Activated CD4-positive, alpha-beta T cell treated with anti-CD3 and anti-CD28 coated beads, Interleukin-2, amount 50 U/mL, for 4 hours (primary cell): Measurements from ENCODE around the gene ANKRD12.
A peak's percentile ranks its signal among the peaks of the same experiment; 100 is the strongest.

Experiments
- DNase-seq, 2 experiments: peaks; one replicate each; pipeline ENCODE4 v3.0.0-alpha.2; 2020

The ANKRD12 gene

GRCh38 chr18:9296233-9297006, 159.8 kb downstream of the ANKRD12 start:
- DNase-seq, result no peak

- DNase-seq, result no peak
Observed at GRCh38 chr18:9297007-9297393, 160.4 kb downstream of the ANKRD12 start.

GRCh38 chr18:9304388-9305070, 167.9 kb downstream of the ANKRD12 start:
- no peak for DNase-seq

- no peak for DNase-seq
Observed at GRCh38 chr18:9319333-9319732, 182.8 kb downstream of the ANKRD12 start.

- DNase-seq, result no peak
Observed at GRCh38 chr18:9321017-9321452, 184.5 kb downstream of the ANKRD12 start.

- DNase-seq, result no peak
Observed at GRCh38 chr18:9321736-9322135, 185.2 kb downstream of the ANKRD12 start.

GRCh38 chr18:9322744-9323143, 186.2 kb downstream of the ANKRD12 start:
- DNase-seq, result no peak

- no peak for DNase-seq
Observed at GRCh38 chr18:9323750-9324445, 187.3 kb downstream of the ANKRD12 start.

- DNase-seq, result no peak
Observed at GRCh38 chr18:9325716-9326115, 189.1 kb downstream of the ANKRD12 start.

GRCh38 chr18:9328776-9329175, 192.2 kb downstream of the ANKRD12 start:
- no peak for DNase-seq

- no peak for DNase-seq
Observed at GRCh38 chr18:9329471-9329870, 192.9 kb downstream of the ANKRD12 start.

GRCh38 chr18:9330419-9330818, 193.8 kb downstream of the ANKRD12 start:
- no peak for DNase-seq

- peak in 1 of 2 experiments; percentile 5 for DNase-seq
Observed at GRCh38 chr18:9333441-9334328, 197.1 kb downstream of the ANKRD12 start.

GRCh38 chr18:9334329-9334972, 197.9 kb downstream of the ANKRD12 start, which contains the start of gene TWSG1:
Gene TWSG1 (plus strand): TSS chr18:9334773. CDS start chr18:9337230, 2,457 bp downstream.
- peak; percentile 92 to 93 for DNase-seq

- DNase-seq, result peak; percentile 7 to 23
Observed at GRCh38 chr18:9334973-9335696, 198.6 kb downstream of the ANKRD12 start.
